Stomach (tissue), 9 donors: Measurements from ENCODE around the gene MRPS21. TPM values are rescaled to one million over a fixed set of nuclear protein-coding genes. Genes with fewer than 3 reads are reported as not detected.

Experiments used
- DNase-seq, 2 donors: peaks; one replicate each; pipeline versions ENCODE4 v3.0.0 to v3.0.0-alpha.2; 2013 to 2019
- H3K27ac ChIP-seq, 5 donors: fragments of 200-600 bp in 4 of 5; sonication (generic) in 4 of 5; one replicate each; pipeline ENCODE4 v1.5.1; 2013 to 2019; ENCODE audit warnings: mild to moderate bottlenecking in 1 of 5, moderate library complexity in 1 of 5
- H3K27me3 ChIP-seq, 3 donors: fragments of 200-600 bp; sonication (generic); one replicate each; pipeline ENCODE4 v1.5.1; 2017 to 2019; ENCODE audit warnings: mixed run types in 1 of 3
- H3K36me3 ChIP-seq, 4 donors: fragments of 200-600 bp; sonication (generic); 1 replicate in 3 of 4; 2 replicates in 1 of 4; pipeline ENCODE4 v1.5.1; 2016 to 2019
- H3K4me1 ChIP-seq, 4 donors: fragments of 200-600 bp; sonication (generic); one replicate each; pipeline ENCODE4 v1.5.1; 2016 to 2019
- H3K4me3 ChIP-seq, 4 donors: fragments of 200-600 bp; sonication (generic) in 3 of 4; one replicate each; pipeline ENCODE4 v1.5.1; 2016 to 2019; ENCODE audit warnings: mild to moderate bottlenecking in 1 of 4
- H3K9me3 ChIP-seq, 4 donors: fragments of 200-600 bp; sonication (generic); one replicate each; pipeline ENCODE4 v1.5.1; 2016 to 2019
- CTCF ChIP-seq, 7 experiments: fragments of 450-650 bp in 4 of 7; fragments of 200-600 bp in 3 of 7; sonication (generic) in 3 of 7; IDR thresholded peaks; one replicate each; pipeline ENCODE4 v1.5.1; 2016 to 2019; ENCODE audit warnings: antibody characterized with exemption in 7 of 7, control low read depth in 2 of 7, mild to moderate bottlenecking in 1 of 7
- EP300 ChIP-seq: sonication (generic); formaldehyde crosslinking; IDR thresholded peaks from one replicate; pipeline ENCODE4 v1.6.1; 2017; ENCODE audit warnings: antibody characterized with exemption
- POLR2A ChIP-seq, 4 donors: fragments of 450-650 bp; IDR thresholded peaks; one replicate each; pipeline ENCODE4 v1.6.1; 2016; ENCODE audit warnings: antibody characterized with exemption in 4 of 4, control low read depth in 2 of 4, mild to moderate bottlenecking in 1 of 4, moderate library complexity in 1 of 4
- POLR2AphosphoS5 ChIP-seq, 3 donors: sonication (generic); formaldehyde crosslinking; IDR thresholded peaks; one replicate each; pipeline ENCODE4 v1.6.1; 2016; ENCODE audit warnings: antibody characterized with exemption in 3 of 3
- WGBS, 5 donors: extraction: QIAGEN DNeasy Blood & Tissue Kit in 3 of 5; methylation state at CpG; one replicate each; pipeline versions ENCODE4 v1.1.5 to v1.1.7; 2013 to 2018; 5-methylcytosine and 5-hydroxymethylcytosine counted together
- intact Hi-C: fragments of 100-400 bp; cut with DNase I; formaldehyde crosslinking; loops from one replicate; pipeline ENCODE4 v1.15.1; 2023; ENCODE audit warnings: low total_unique reads
- polyA plus RNA-seq, 3 donors: library from polyadenylated mRNA; stranded (reverse); fragments of 200-250 nt; gene quantifications; one replicate each; pipeline ENCODE4 v1.2.3, GENCODE V29; 2013
- total RNA-seq, 5 donors: library from RNA; depleted of rRNA; stranded (reverse); fragments of >200 nt; gene quantifications; one replicate each; pipeline versions ENCODE4 v1.1.0 to v1.2.3, GENCODE V29; 2014 to 2016
- donor health status: healthy with polysubstance abuse.
- donor health status: Bipolar disorder and iron deficiency.
- donor health status: healthy.

The MRPS21 gene
- total and polyA plus RNA-seq, 8 donors: 2.0 to 130 (median 88.8) TPM

GRCh38 chr1:150268340-150268704 lies 25.3 kb upstream of the MRPS21 start:
- Histone ChIP-seq H3K4me1 (peaks cover 12 to 45% (median 27%) of the 10 kb centered on the region in 4 donors), H3K36me3 (peaks cover 22 to 37% (median 35%) of the 10 kb centered on the region in 4 donors), H3K4me3 (peak overlapping the region; percentile 76 to 95 (median 83)), H3K9me3 (no peaks in the 10 kb centered on the region), H3K27ac (peak overlapping the region; percentile 80 to 98 (median 95)), H3K27me3 (no peaks in the 10 kb centered on the region)
- intact Hi-C loops: no loop called here
- 0 to 1% (median 0%) methylated on average over 21 of the region's 21 CpGs for WGBS, 5 donors
- DNase-seq: peak; percentile 40 to 81
- TF ChIP-seq POLR2A (IDR thresholded peaks at IDR 0.05) (no peak), POLR2AphosphoS5 (IDR thresholded peaks at IDR 0.05) (peak in 1 of 3 donors; percentile 20)

- H3K9me3 ChIP-seq: no peaks in the 10 kb centered on the region
- DNase-seq: peak; percentile 96 to 99
- peaks cover 12 to 48% (median 27%) of the 10 kb centered on the region in 4 donors for H3K4me1 ChIP-seq
- intact Hi-C loops: no loop called here
- peak within 1 kb of the TSS; percentile 76 to 95 (median 83) for H3K4me3 ChIP-seq
- peaks cover 22 to 37% (median 35%) of the 10 kb centered on the region in 4 donors for H3K36me3 ChIP-seq
- TF ChIP-seq EP300 (no peak), POLR2A (IDR thresholded peaks at IDR 0.05) (peak in 1 of 4 donors; percentile 3), POLR2AphosphoS5 (IDR thresholded peaks at IDR 0.05) (peak; percentile 79 to 96 (median 87)), CTCF (IDR thresholded peaks at IDR 0.05) (no peak)
- H3K27ac ChIP-seq: peak within 1 kb of the TSS; percentile 80 to 98 (median 95)
- no peaks in the 10 kb centered on the region for H3K27me3 ChIP-seq
- 0 to 1% (median 0%) methylated on average over 25 to 49 of the region's 49 CpGs for WGBS, 5 donors
These were observed 24.8 kb upstream of the MRPS21 start, which contains the start of gene APH1A for GRCh38 chr1:150268705-150269403. APH1A (minus strand) TSS chr1:150269016; CDS start chr1:150268810, 206 bp downstream.

- Histone ChIP-seq H3K27ac (peak overlapping the region; percentile 63 to 98 (median 95)), H3K36me3 (peaks cover 21 to 31% (median 30%) of the 10 kb centered on the region in 4 donors), H3K27me3 (no peaks in the 10 kb centered on the region), H3K4me3 (peak overlapping the region; percentile 76 to 95 (median 83)), H3K4me1 (peaks cover 12 to 51% (median 27%) of the 10 kb centered on the region in 4 donors), H3K9me3 (no peaks in the 10 kb centered on the region)
- no peak for DNase-seq
- TF ChIP-seq POLR2A (IDR thresholded peaks at IDR 0.05) (no peak), EP300 (no peak), POLR2AphosphoS5 (IDR thresholded peaks at IDR 0.05) (no peak), CTCF (IDR thresholded peaks at IDR 0.05) (no peak)
- 33 to 41% (median 36%) methylated on average over 10 of the region's 10 CpGs for WGBS, 5 donors
- intact Hi-C loops: no loop called here
These were observed 24.2 kb upstream of the MRPS21 start for GRCh38 chr1:150269451-150269850.

GRCh38 chr1:150271291-150271959 lies 22.2 kb upstream of the MRPS21 start:
- peaks cover 12 to 51% (median 27%) of the 10 kb centered on the region in 4 donors for H3K4me1 ChIP-seq
- TF ChIP-seq POLR2A (IDR thresholded peaks at IDR 0.05) (no peak), CTCF (IDR thresholded peaks at IDR 0.05) (no peak), EP300 (no peak), POLR2AphosphoS5 (IDR thresholded peaks at IDR 0.05) (no peak)
- peak overlapping the region in 2 of 5 donors; percentile 43 to 60 for H3K27ac ChIP-seq
- peaks cover 2 to 11% (median 10%) of the 10 kb centered on the region in 4 donors for H3K36me3 ChIP-seq
- intact Hi-C loops: no loop called here
- WGBS, 5 donors: 92 to 96% (median 96%) methylated on average over 7 of the region's 7 CpGs
- H3K9me3 ChIP-seq: no peaks in the 10 kb centered on the region
- no peaks in the 10 kb centered on the region for H3K27me3 ChIP-seq
- no peak for DNase-seq
- no peak overlapping the region for H3K4me3 ChIP-seq
